Activated CD4-positive, alpha-beta T cell treated with anti-CD3 and anti-CD28 coated beads, Interleukin-10, Interleukin-2, amounts not matched to agents 100 ng/mL and 50 ng/mL, durations not matched to agents 16 hours and 8 hours (primary cell): Measurements from ENCODE around the gene CGB2.

Source experiments
- DNase-seq: peaks from one replicate; pipeline ENCODE4 v3.0.0-alpha.2; 2020

Gene CGB2

DNA sequence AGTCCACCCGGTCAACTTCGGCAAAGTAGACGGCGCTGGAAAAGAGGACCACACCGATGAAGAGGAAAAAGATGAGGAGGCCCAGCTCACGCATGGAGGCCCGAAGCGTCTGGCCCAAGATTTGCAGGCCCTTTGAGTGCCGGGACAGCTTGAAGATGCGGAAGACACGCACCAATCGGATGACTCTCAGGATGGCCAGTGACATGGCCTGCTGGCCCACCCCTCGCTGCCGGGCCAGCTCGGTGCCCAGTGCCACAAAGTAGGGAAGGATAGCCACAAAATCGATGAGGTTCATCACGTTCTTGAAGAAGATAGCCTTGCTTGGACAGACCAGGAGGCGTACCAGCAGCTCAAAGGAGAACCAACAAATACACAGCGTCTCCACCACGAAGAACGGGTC is 38.7 kb downstream of the CGB2 start:
- no peak for DNase-seq

DNA sequence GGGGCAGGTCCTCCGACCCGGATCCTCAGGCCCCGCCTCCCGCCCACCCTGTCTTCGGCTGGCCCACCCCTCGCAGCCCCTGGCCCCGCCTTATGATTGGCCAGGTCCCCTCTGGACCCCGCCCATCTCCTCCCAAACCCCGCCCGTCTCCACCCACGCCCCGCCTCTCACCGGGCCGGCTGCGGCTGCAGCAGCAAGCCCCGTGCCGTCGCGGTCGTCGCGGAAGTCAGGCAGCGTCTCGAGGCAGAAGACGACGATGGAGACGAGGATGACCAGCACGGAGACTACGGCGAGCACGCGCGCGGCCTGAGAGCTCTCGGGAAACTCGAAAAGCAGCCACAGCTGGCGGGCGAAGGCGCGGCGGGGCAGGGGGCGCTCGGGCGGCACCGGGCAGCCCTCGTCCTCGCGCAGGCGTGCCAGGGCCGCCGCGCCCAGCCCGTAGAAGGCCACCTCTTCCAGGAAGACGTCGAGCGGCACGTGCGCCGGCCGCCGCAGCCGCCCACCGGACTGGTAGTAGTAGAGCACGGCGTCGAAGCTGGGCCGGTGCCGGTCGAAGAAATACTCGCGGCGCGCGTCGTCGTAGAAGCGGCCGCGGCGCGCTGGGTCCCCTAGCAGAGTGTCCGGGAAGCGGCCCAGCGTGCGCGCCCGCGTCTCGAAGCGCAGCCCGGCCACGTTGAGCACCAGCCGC is 40.3 kb downstream of the CGB2 start:
- no peak for DNase-seq

DNA sequence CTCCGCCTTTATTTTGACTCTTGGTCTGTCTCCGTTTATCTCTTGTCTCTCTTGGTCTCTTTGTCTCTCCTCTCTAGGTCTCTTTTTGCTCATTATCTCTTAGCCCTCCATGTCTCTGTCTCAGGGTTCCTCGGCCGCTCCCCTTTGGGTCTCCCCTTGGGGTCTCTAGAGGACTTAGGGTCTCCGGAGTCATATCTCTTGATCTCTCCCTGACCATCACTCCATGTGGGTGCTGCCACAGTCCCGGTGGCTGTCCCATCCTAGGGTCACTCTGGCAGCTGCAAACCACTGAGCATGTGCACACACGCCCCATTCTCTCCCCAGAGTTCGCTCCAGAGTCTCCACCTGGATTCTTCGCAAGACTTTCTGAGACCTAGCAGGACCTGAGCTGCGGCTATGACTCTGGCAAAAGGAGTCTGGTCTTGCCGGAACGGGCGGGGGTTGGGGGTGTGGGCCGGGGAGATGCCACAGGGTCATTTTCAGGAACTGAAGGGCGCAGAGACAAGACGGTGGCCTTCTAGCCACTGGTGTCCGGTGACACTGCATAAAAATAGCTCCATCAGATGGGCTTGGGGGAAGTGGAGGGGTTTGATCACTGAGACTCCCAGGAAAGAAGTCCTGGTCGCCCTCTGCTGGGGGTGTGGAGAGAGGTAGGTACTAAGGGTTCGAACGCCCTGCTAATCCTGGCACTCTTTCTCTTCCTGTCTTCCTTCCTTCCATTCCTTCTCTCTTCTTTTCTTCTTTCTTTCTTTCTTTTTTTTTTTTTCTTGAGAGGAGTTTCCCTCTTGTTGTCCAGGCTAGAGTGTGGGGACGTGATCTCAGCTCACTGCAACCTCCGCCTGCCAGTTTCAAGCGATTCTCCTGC is 42.1 kb downstream of the CGB2 start:
- DNase-seq = no peak

DNA sequence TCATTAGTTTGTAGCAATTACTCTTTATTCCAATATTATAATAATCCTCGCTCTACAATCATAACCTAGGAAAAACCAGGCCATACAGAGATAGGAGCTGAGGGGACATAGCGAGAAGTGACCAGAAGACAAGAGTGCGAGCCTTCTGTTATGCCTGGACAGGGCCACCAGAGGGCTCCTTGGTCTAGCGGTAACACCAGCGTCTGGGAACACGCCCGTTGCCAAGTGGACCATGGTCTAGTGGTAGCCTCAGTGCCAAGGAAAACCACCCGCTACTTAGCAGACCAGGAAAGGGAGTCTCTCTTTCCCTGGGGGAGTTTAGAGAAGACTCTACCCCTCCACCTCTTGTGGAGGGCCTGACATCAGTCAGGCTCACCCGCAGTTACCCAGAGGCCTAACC is 43.2 kb downstream of the CGB2 start:
- peak; percentile 30 for DNase-seq

DNA sequence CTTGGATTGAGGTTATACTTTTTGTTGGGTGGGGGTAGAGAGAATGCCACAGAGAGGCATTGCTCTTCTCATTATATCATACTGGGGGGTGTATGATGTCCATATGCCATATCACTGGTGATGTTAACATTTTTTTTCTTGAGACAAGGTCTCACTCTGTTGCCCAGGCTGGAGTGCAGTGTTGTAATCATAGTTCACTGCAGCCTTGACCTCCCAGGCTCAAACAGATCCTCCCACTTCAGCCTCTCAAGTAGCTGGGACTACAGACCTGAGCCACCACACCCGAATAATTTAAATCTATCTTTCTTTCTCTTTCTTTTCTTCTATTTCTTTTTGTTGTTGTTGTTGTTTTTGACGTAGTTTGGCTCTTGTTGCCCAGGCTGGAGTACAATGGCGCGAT is 48.7 kb downstream of the CGB2 start:
- no peak for DNase-seq

DNA sequence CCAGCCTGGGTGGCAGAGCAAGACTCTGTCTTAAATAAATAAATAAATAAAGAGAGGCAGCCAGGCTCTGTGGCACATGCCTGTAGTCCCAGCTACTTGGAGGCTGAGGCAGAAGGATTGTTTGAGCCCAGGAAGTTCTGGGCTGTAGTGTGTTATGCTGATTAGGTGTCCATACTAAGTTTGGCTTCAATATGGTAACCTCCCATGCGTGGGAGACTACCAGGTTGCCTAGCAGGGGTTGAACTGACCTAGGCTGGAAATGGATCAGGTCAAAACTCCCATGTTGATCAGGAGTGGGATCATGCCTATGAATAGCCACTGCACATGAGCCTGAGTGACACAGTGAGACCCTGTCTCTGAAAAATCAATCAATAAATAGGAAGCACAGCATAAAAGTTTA is 49.6 kb downstream of the CGB2 start:
- DNase-seq = no peak
